K562 (cell line): ENCODE data around the gene ARMC2. TPM values are rescaled to one million over a fixed set of nuclear protein-coding genes. Genes with fewer than 3 reads are reported as not detected.

Source experiments
- ATAC-seq: fragments of 200-7000 bp; cut with Tn5 transposase; 3 replicates; pipeline ENCODE4 v1.9.1; 2020; ENCODE audit warnings: moderate library complexity
- BruUV-seq: library from RNA; stranded (reverse); fragments of 400-500 nt; replicated peaks from 2 replicates; lab custom pipeline; 2021; lab: Mats Ljungman, UMichigan
- CTCF ChIA-PET: fragments of 300-600 bp; formaldehyde crosslinking; extraction: SDS; loops from one replicate; lab custom pipeline; 2021; ENCODE audit warnings: low intra/inter-chr PET ratio; lab: Yijun Ruan, JAX
- POLR2A ChIA-PET: fragments of 300-600, 350-650 bp; sonication (Branson Sonifier 250); formaldehyde crosslinking; extraction: SDS; loops from one replicate; lab custom pipeline; 2021; ENCODE audit warnings: antibody characterized with exemption, inconsistent platforms; lab: Yijun Ruan, JAX
- DNase-seq, 4 experiments: peaks; one replicate each; pipeline versions ENCODE4 v3.0.0 to v3.0.0-alpha.2; 2011 to 2018; ENCODE audit warnings: low spot score in 3 of 4, mixed read lengths in 3 of 4; ENCODE audit errors: extremely low read depth in 1 of 4
- FAIRE-seq: peaks from 2 replicates; lab custom pipeline; 2011; peaks lifted over from hg19 to GRCh38; lab: Jason Lieb, UNC
- H2AFZ ChIP-seq: 2 replicates; pipeline ENCODE4 v1.6.0; 2011; ENCODE audit warnings: low read depth, low read length, control low read depth, inconsistent platforms
- H3K27ac ChIP-seq: fragments of 200-600 bp; 3 replicates; pipeline ENCODE4 v1.8.0; 2011; ENCODE audit warnings: low read depth, mild to moderate bottlenecking, control low read depth, inconsistent platforms, low read length, moderate library complexity, mixed read lengths; ENCODE audit errors: extremely low read depth
- H3K27me3 ChIP-seq, 2 experiments: fragments of 300-600 bp in 1 of 2; 2 replicates in 1 of 2; 3 replicates in 1 of 2; pipeline versions ENCODE4 v1.6.0 to v1.8.0; 2011; ENCODE audit warnings: inconsistent platforms in 2 of 2, low read length in 2 of 2, mild to moderate bottlenecking in 1 of 2, mixed read lengths in 1 of 2, moderate library complexity in 1 of 2; ENCODE audit not compliant: control insufficient read depth in 2 of 2, insufficient read depth in 2 of 2
- H3K36me3 ChIP-seq: fragments of 300-600 bp; 3 replicates; pipeline ENCODE4 v1.8.0; 2011; ENCODE audit warnings: mild to moderate bottlenecking, low read length, inconsistent platforms; ENCODE audit not compliant: control insufficient read depth, insufficient read depth
- H3K4me1 ChIP-seq, 2 experiments: fragments of 200-600 bp in 1 of 2; replicated peaks in 1 of 2; 2 replicates in 1 of 2; 3 replicates in 1 of 2; pipeline versions ENCODE4 v1.5.1 to v1.8.0; 2011; ENCODE audit warnings: inconsistent platforms in 2 of 2, low read length in 2 of 2, mild to moderate bottlenecking in 1 of 2, mixed read lengths in 1 of 2, moderate library complexity in 1 of 2; ENCODE audit not compliant: control insufficient read depth in 2 of 2, insufficient read depth in 2 of 2
- H3K4me2 ChIP-seq: 2 replicates; pipeline ENCODE4 v1.6.1; 2011; ENCODE audit warnings: low read length, control low read depth, inconsistent platforms, mixed read lengths; ENCODE audit not compliant: insufficient read depth
- H3K4me3 ChIP-seq: fragments of 200-600 bp; sonication (generic), shearing (Covaris generic); 2 replicates; pipeline ENCODE4 v1.5.1; 2016; ENCODE audit warnings: control low read depth, inconsistent platforms
- H3K79me2 ChIP-seq: fragments of 200-600 bp; 3 replicates; pipeline ENCODE4 v1.8.0; 2011; ENCODE audit warnings: low read length, inconsistent platforms; ENCODE audit not compliant: control insufficient read depth, insufficient read depth
- H3K9ac ChIP-seq, 2 experiments: 2 replicates each; pipeline versions ENCODE4 v1.6.0 to v1.6.1; 2011; ENCODE audit warnings: low read depth in 2 of 2, low read length in 2 of 2, control low read depth in 1 of 2, inconsistent platforms in 1 of 2, mild to moderate bottlenecking in 1 of 2, mixed read lengths in 1 of 2; ENCODE audit not compliant: insufficient read depth in 1 of 2
- H3K9me1 ChIP-seq: one replicate; pipeline ENCODE4 v1.6.0; 2011; ENCODE audit warnings: inconsistent platforms, mild to moderate bottlenecking, low read length, moderate library complexity; ENCODE audit not compliant: control insufficient read depth, insufficient read depth
- H3K9me3 ChIP-seq: replicated peaks from 2 replicates; pipeline ENCODE4 v1.5.1; 2011; ENCODE audit warnings: low read depth, low read length, inconsistent platforms; ENCODE audit not compliant: control insufficient read depth, insufficient read depth
- H4K20me1 ChIP-seq: replicated peaks from 2 replicates; pipeline ENCODE4 v1.6.1; 2011; ENCODE audit warnings: low read length, inconsistent platforms, mixed read lengths; ENCODE audit not compliant: control insufficient read depth, insufficient read depth
- C11orf30 ChIP-seq: fragments of 450-650 bp; IDR thresholded peaks from 2 replicates; pipeline ENCODE4 v1.6.1; 2016; ENCODE audit warnings: low read depth, mild to moderate bottlenecking
- CBFA2T3 ChIP-seq: fragments of 450-650 bp; IDR thresholded peaks from 2 replicates; pipeline ENCODE4 v1.6.1; 2017
- NFIC ChIP-seq: fragments of 450-650 bp; IDR thresholded peaks from 2 replicates; pipeline ENCODE4 v1.6.1; 2017; ENCODE audit warnings: mild to moderate bottlenecking, inconsistent platforms
- PRDM10 ChIP-seq: fragments of 450-650 bp; IDR thresholded peaks from 2 replicates; pipeline ENCODE4 v1.6.1; 2018; ENCODE audit not compliant: partially characterized antibody
- RFX7 ChIP-seq: fragments of 250-450 bp; sonication (Bioruptor Pico); IDR thresholded peaks from 2 replicates; pipeline ENCODE4 v1.5.1; 2021; ENCODE audit warnings: mild to moderate bottlenecking
- TCF3 ChIP-seq: sonication (generic); formaldehyde crosslinking; IDR thresholded peaks from 2 replicates; pipeline ENCODE4 v1.4.0; 2020; ENCODE audit warnings: mild to moderate bottlenecking, missing genetic modification reagents
- ZEB2 ChIP-seq: fragments of 450-650 bp; IDR thresholded peaks from 2 replicates; pipeline ENCODE4 v1.6.1; 2016
- ZKSCAN3 ChIP-seq: fragments of 250-450 bp; sonication (Bioruptor Pico); IDR thresholded peaks from 2 replicates; pipeline ENCODE4 v1.4.0; 2020
- ZNF316 ChIP-seq: fragments of 450-650 bp; IDR thresholded peaks from 2 replicates; pipeline ENCODE4 v1.6.1; 2016
- ZNF75A ChIP-seq: fragments of 450-650 bp; formaldehyde crosslinking; IDR thresholded peaks from 2 replicates; pipeline ENCODE4 v1.4.0; 2020; ENCODE audit warnings: mild to moderate bottlenecking
- WGBS: fragments of 100-300 bp; shearing (Covaris generic); methylation state at CpG from one replicate; pipeline ENCODE4 v1.1.6; 2016; ENCODE audit warnings: low coverage, mixed read lengths; ENCODE audit not compliant: insufficient coverage; ENCODE audit errors: missing lambda C conversion rate; 5-methylcytosine and 5-hydroxymethylcytosine counted together
- in situ Hi-C: fragments of 300-500 bp; cut with MboI; formaldehyde crosslinking; loops from 4 replicates; pipeline ENCODE4 v1.15.0; 2018; ENCODE audit warnings: inconsistent platforms, mixed read lengths
- intact Hi-C: fragments of 100-400 bp; cut with micrococcal nuclease; formaldehyde crosslinking; loops from 2 replicates; pipeline ENCODE4 v1.14.2; 2022
- polyA plus RNA-seq, 8 experiments: library from polyadenylated mRNA; depleted of rRNA in 4 of 8; stranded (reverse) in 5 of 8; unstranded in 3 of 8; fragments of >200 nt; fragmentation: Nextera tagmentation in 2 of 8; fragmentation: Illumina TruSeq in 1 of 8; extraction: Ambion mirVana in 2 of 8; extraction: Trizol in 1 of 8; gene quantifications; 2 replicates each; pipeline versions ENCODE4 v1.2.1 to v1.2.3, GENCODE V29; 2011 to 2014; ENCODE audit warnings: inconsistent platforms in 1 of 8, missing spikeins in 1 of 8
- total RNA-seq, 7 experiments: library from RNA; depleted of rRNA in 6 of 7; stranded (reverse); fragments of >200 nt in 6 of 7; fragmentation: Illumina TruSeq in 2 of 7; extraction: Trizol in 2 of 7; gene quantifications; 2 replicates each; pipeline versions ENCODE4 v1.2.1 to v1.2.3, GENCODE V29; 2011 to 2021; ENCODE audit warnings: low replicate concordance in 1 of 7

The ARMC2 gene
- total and polyA plus RNA-seq, 9 of the 15 experiments (the other 6 are each of a cell fraction or from before 2014, with no cell fraction given): 0.14 to 3.0 (median 0.82) TPM

DNA sequence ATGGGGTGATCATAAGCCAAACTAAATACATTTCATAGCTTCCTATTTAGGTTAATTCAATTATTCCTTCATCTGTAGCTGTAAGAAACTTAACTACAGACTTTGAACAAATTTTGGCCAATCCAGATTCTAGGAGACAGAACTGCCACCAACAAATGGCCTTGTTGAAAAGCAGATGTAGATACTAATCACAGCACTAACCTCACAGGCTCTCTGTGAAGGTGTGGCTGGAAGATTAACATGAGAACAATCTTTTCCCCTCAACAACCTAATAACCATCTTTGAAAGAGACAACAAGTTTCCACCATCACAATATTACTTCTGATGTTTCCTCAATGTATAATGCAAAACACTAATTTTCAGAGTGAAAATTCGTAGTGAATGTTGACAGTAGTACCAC is 158.6 kb downstream of the ARMC2 start:
- ATAC-seq (no peak), FAIRE-seq (no peak), DNase-seq (no peak)
- Histone ChIP-seq H3K4me2 (no peak overlapping the region), H3K4me3 (no peak overlapping the region), H2AFZ (no peak overlapping the region), H3K36me3 (no peaks in the 10 kb centered on the region), H3K27ac (no peak overlapping the region), H3K27me3 (no peaks in the 10 kb centered on the region), H3K9me1 (no peaks in the 10 kb centered on the region), H3K4me1 (peaks cover 4 to 6% of the 10 kb centered on the region in 2 experiments; a peak in 4 of 5 replicates), H3K79me2 (peaks cover 10% of the 10 kb centered on the region; the same call in 1 of the 3 replicates), H4K20me1 (no peaks in the 10 kb centered on the region), H3K9me3 (no peaks in the 10 kb centered on the region), H3K9ac (no peak overlapping the region)
- WGBS: 18% methylated on average over 1 of the region's 1 CpG
- CTCF ChIA-PET: no interaction called here
- intact Hi-C loops (no loop called here), in situ Hi-C loops (no loop called here)
- TF ChIP-seq TCF3 (CRISPR knock-in tag) (0 out of 2 replicates have a peak, but pooled peaks have one; percentile 17), RFX7 (CRISPR knock-in tag) (no peak), NFIC (no peak), CBFA2T3 (no peak)
- POLR2A ChIA-PET: no interaction called here
- no TSS peak for BruUV-seq

- no peaks in the 10 kb centered on the region for H3K27me3 ChIP-seq
- H3K4me3 ChIP-seq: no peak overlapping the region
- ChIA-PET POLR2A (interaction anchor here (0.9 to 1.0 kb wide), 2 partner anchors 17 to 19 kb away, joined by 3 to 4 read pairs; no protein-coding TSS in a partner anchor), CTCF (no interaction called here)
- no peaks in the 10 kb centered on the region for H3K36me3 ChIP-seq
- no peak overlapping the region for H3K27ac ChIP-seq
- in situ Hi-C loops (no loop called here), intact Hi-C loops (no loop called here)
- no peak overlapping the region for H3K4me2 ChIP-seq
- H2AFZ ChIP-seq: no peak overlapping the region
- H3K9me3 ChIP-seq: no peaks in the 10 kb centered on the region
- no peaks in the 10 kb centered on the region for H3K9me1 ChIP-seq
- FAIRE-seq (no peak), DNase-seq (no peak), ATAC-seq (no peak)
- TF ChIP-seq PRDM10 (no peak), ZEB2 (no peak), ZKSCAN3 (CRISPR knock-in tag) (no peak), ZNF316 (peak; percentile 72), ZNF75A (CRISPR knock-in tag) (no peak), C11orf30 (0 out of 2 replicates have a peak, but pooled peaks have one; percentile 37)
- 67% methylated on average over 3 of the region's 3 CpGs for whole genome bisulfite sequencing
- no TSS peak for BruUV-seq
- peaks cover 10% of the 10 kb centered on the region; the same call in 1 of the 3 replicates for H3K79me2 ChIP-seq
- H3K4me1 ChIP-seq: peaks cover 4 to 6% of the 10 kb centered on the region in 2 experiments; a peak in 4 of 5 replicates
- H3K9ac ChIP-seq: no peak overlapping the region
- H4K20me1 ChIP-seq: no peaks in the 10 kb centered on the region
These were observed 159.3 kb downstream of the ARMC2 start for GRCh38 chr6:109007521-109007920.
